Liver (tissue), 9 donors: Measurements from ENCODE around the gene ARHGEF16. TPM values are rescaled to one million over a fixed set of nuclear protein-coding genes. Genes with fewer than 3 reads are reported as not detected.

Source experiments
- DNase-seq: peaks from one replicate; pipeline ENCODE4 v3.0.0-alpha.2; 2017; ENCODE audit warnings: low spot score
- H3K27ac ChIP-seq, 2 donors: one replicate each; pipeline ENCODE4 v1.7.0; 2013; ENCODE audit warnings: inconsistent platforms in 2 of 2, low read length in 2 of 2, control low read depth in 1 of 2, low read depth in 1 of 2, mild to moderate bottlenecking in 1 of 2
- H3K27me3 ChIP-seq, 4 donors: one replicate each; pipeline versions ENCODE4 v1.6.1 to v1.7.0; 2013; ENCODE audit warnings: low read length in 3 of 4, inconsistent platforms in 1 of 4, mild to moderate bottlenecking in 1 of 4, moderate library complexity in 1 of 4; ENCODE audit not compliant: control insufficient read depth in 4 of 4, insufficient read depth in 4 of 4
- H3K36me3 ChIP-seq, 4 donors: one replicate each; pipeline versions ENCODE4 v1.6.1 to v1.7.0; 2013; ENCODE audit warnings: low read length in 3 of 4, mild to moderate bottlenecking in 3 of 4, low read depth in 1 of 4, moderate library complexity in 1 of 4; ENCODE audit not compliant: control insufficient read depth in 4 of 4, insufficient read depth in 3 of 4
- H3K4me1 ChIP-seq, 4 donors: one replicate each; pipeline versions ENCODE4 v1.6.1 to v1.7.0; 2013; ENCODE audit warnings: low read length in 3 of 4, mild to moderate bottlenecking in 3 of 4, moderate library complexity in 1 of 4; ENCODE audit not compliant: control insufficient read depth in 4 of 4, insufficient read depth in 4 of 4
- H3K4me3 ChIP-seq, 3 donors: one replicate each; pipeline versions ENCODE4 v1.6.1 to v1.7.0; 2013; ENCODE audit warnings: low read length in 3 of 3, control low read depth in 1 of 3, low read depth in 1 of 3, mild to moderate bottlenecking in 1 of 3
- H3K9ac ChIP-seq, 2 donors: one replicate each; pipeline ENCODE4 v1.7.0; 2013; ENCODE audit warnings: low read length in 2 of 2, mild to moderate bottlenecking in 2 of 2, moderate library complexity in 2 of 2, control low read depth in 1 of 2, low read depth in 1 of 2
- H3K9me3 ChIP-seq, 4 donors: one replicate each; pipeline versions ENCODE4 v1.6.1 to v1.7.0; 2013; ENCODE audit warnings: low read length in 3 of 4; ENCODE audit not compliant: control insufficient read depth in 4 of 4
- CTCF ChIP-seq: fragments of 150-350 bp; IDR thresholded peaks from 2 replicates; pipeline ENCODE4 v1.5.1; 2017; ENCODE audit warnings: improper control_type of control experiment, low read depth, low read length; ENCODE audit not compliant: missing input control
- EGR1 ChIP-seq, 2 donors: IDR thresholded peaks; 2 replicates each; pipeline ENCODE4 v1.6.1; 2016 to 2018; ENCODE audit warnings: antibody characterized with exemption in 2 of 2, low read depth in 2 of 2
- FOXA1 ChIP-seq: IDR thresholded peaks from 2 replicates; pipeline ENCODE4 v1.6.1; 2016; ENCODE audit warnings: antibody characterized with exemption
- FOXA2 ChIP-seq: IDR thresholded peaks from 2 replicates; pipeline ENCODE4 v1.6.1; 2016; ENCODE audit warnings: antibody characterized with exemption
- HNF4A ChIP-seq, 2 donors: conservative IDR thresholded peaks; 2 replicates each; pipeline ENCODE4 v1.6.1; 2016; ENCODE audit warnings: antibody characterized with exemption in 2 of 2, mild to moderate bottlenecking in 2 of 2
- HNF4G ChIP-seq: IDR thresholded peaks from 2 replicates; pipeline ENCODE4 v1.6.1; 2016; ENCODE audit warnings: antibody characterized with exemption
- JUND ChIP-seq, 2 donors: IDR thresholded peaks; 2 replicates each; pipeline ENCODE4 v1.6.1; 2016; ENCODE audit warnings: antibody characterized with exemption in 2 of 2
- NR2F2 ChIP-seq: IDR thresholded peaks from 2 replicates; pipeline ENCODE4 v1.6.1; 2016; ENCODE audit warnings: antibody characterized with exemption
- RAD21 ChIP-seq, 2 donors: IDR thresholded peaks; 2 replicates each; pipeline ENCODE4 v1.6.1; 2016; ENCODE audit warnings: antibody characterized with exemption in 2 of 2, mild to moderate bottlenecking in 2 of 2
- RXRA ChIP-seq, 2 donors: IDR thresholded peaks; 2 replicates each; pipeline ENCODE4 v1.6.1; 2017 to 2018; ENCODE audit warnings: antibody characterized with exemption in 2 of 2, mild to moderate bottlenecking in 1 of 2
- SP1 ChIP-seq: IDR thresholded peaks from 2 replicates; pipeline ENCODE4 v1.6.1; 2018; ENCODE audit warnings: antibody characterized with exemption, mild to moderate bottlenecking
- TAF1 ChIP-seq: conservative IDR thresholded peaks from 2 replicates; pipeline ENCODE4 v1.6.1; 2016; ENCODE audit warnings: antibody characterized with exemption, mild to moderate bottlenecking
- YY1 ChIP-seq: IDR thresholded peaks from 2 replicates; pipeline ENCODE4 v1.6.1; 2016; ENCODE audit warnings: antibody characterized with exemption, mild to moderate bottlenecking
- ZBTB33 ChIP-seq: IDR thresholded peaks from 2 replicates; pipeline ENCODE4 v1.6.1; 2016; ENCODE audit warnings: antibody characterized with exemption
- WGBS: extraction: QIAGEN DNeasy Blood & Tissue Kit; methylation state at CpG from one replicate; pipeline ENCODE4 v1.1.7; 2013; 5-methylcytosine and 5-hydroxymethylcytosine counted together
- polyA plus RNA-seq, 2 donors: library from polyadenylated mRNA; stranded (reverse) in 1 of 2; unstranded in 1 of 2; fragments of 200-250 nt in 1 of 2; fragments of >200 nt in 1 of 2; fragmentation: Nextera tagmentation in 1 of 2; extraction: Ambion mirVana in 1 of 2; gene quantifications; one replicate each; pipeline versions ENCODE4 v1.2.1 to v1.2.3, GENCODE V29; 2013 to 2015
- total RNA-seq, 2 donors: library from RNA; depleted of rRNA; stranded (reverse); fragments of >200 nt; gene quantifications; one replicate each; pipeline ENCODE4 v1.2.3, GENCODE V29; 2014
- TF ChIP-seq, protein P1 (sequence below): IDR thresholded peaks from 2 replicates; pipeline ENCODE4 v1.6.1; 2016; ENCODE audit warnings: antibody characterized with exemption
- donor health status: healthy.
- donor health status: healthy.
- donor health status: healthy.
- donor health status: healthy.
- donor health status: healthy.

Gene ARHGEF16
- total and polyA plus RNA-seq, 4 donors: 0.65 to 5.6 (median 2.8) TPM

GRCh38 chr1:3503525-3503886 is 49.0 kb downstream of the ARHGEF16 start:
- H3K9ac ChIP-seq: no peak overlapping the region
- H3K4me1 ChIP-seq: peaks cover 0 to 2% (median 0%) of the 10 kb centered on the region in 4 donors
- no peaks in the 10 kb centered on the region for H3K36me3 ChIP-seq
- WGBS: 91% methylated on average over 8 of the region's 8 CpGs
- no peak overlapping the region for H3K27ac ChIP-seq
- TF ChIP-seq FOXA1: no peak
- TF ChIP-seq EGR1 (IDR thresholded peaks at IDR 0.05; ENCODE audit: low read depth in 2 of 2): no peak
- TF ChIP-seq YY1: no peak
- TF ChIP-seq RAD21 (IDR thresholded peaks at IDR 0.05): no peak
- no peak for TF ChIP-seq CTCF
- TF ChIP-seq ZBTB33: no peak
- no peak for TF ChIP-seq TAF1
- TF ChIP-seq, protein P1, sequence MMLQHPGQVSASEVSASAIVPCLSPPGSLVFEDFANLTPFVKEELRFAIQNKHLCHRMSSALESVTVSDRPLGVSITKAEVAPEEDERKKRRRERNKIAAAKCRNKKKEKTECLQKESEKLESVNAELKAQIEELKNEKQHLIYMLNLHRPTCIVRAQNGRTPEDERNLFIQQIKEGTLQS: no peak
- TF ChIP-seq SP1: no peak
- TF ChIP-seq HNF4G: no peak
- TF ChIP-seq JUND (IDR thresholded peaks at IDR 0.05): no peak
- DNase-seq: no peak
- no peaks in the 10 kb centered on the region for H3K9me3 ChIP-seq
- no peaks in the 10 kb centered on the region for H3K27me3 ChIP-seq
- no peak overlapping the region for H3K4me3 ChIP-seq

DNA sequence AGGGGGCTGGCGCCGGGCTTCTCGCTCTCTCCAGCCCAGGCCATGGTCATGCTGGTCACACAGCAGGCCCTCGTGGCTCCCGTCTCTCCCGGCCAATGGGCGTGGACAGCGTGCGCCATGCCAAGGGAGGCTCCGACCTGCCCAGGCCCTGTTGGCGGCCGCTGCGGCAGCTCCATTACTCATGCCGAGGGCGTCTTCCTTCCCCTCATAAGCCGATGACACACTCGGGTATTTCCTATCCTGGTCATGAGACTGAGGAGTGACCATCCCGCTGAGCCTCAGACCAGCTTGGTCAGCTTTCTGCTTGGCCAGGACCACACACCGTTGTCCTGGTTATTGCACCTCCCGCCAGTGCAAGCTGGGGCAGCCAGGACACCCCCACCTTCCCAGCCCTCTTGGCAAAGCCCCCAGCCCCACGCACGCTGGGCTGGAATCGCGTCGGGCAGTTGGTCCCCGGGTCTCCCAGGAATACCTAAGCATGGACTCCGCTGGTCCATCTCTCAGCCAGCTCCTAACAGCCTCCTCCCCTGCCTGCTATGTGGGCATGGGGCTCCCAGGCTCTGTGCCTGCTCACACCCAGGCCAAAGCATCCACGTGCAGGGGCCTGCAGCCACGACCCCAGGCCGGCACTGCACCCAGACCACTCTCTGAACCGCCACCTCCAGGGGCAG is 49.8 kb downstream of the ARHGEF16 start:
- no peak for DNase-seq
- no peaks in the 10 kb centered on the region for H3K36me3 ChIP-seq
- 86% methylated on average over 31 of the region's 31 CpGs for WGBS
- H3K27ac ChIP-seq: no peak overlapping the region
- H3K4me1 ChIP-seq: peaks cover 0 to 2% (median 0%) of the 10 kb centered on the region in 4 donors
- no peaks in the 10 kb centered on the region for H3K27me3 ChIP-seq
- H3K9me3 ChIP-seq: no peaks in the 10 kb centered on the region
- no peak overlapping the region for H3K9ac ChIP-seq
- TF ChIP-seq SP1 (no peak), NR2F2 (no peak)
- no peak overlapping the region for H3K4me3 ChIP-seq

DNA sequence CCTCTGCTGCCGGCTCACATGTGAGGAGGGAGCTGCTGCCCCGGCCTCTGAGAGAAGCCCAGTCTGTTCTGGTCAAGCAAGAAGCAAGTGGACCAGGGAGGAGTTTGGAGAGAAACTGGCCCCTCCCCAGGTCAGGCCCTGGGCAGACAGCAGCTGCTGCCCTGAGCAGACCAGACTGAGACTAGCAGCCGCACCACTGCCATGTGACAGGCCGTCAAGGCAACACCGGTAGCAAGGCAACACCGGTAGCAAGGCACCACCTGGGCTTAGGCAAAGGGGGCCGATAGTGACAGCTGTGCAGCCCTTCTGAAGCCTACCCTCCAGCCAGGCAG is 50.3 kb downstream of the ARHGEF16 start:
- no peak for DNase-seq
- Histone ChIP-seq H3K4me1 (peaks cover 0 to 2% (median 0%) of the 10 kb centered on the region in 4 donors), H3K4me3 (no peak overlapping the region), H3K9me3 (no peaks in the 10 kb centered on the region), H3K27me3 (no peaks in the 10 kb centered on the region), H3K36me3 (no peaks in the 10 kb centered on the region), H3K9ac (no peak overlapping the region), H3K27ac (no peak overlapping the region)
- TF ChIP-seq RXRA (IDR thresholded peaks at IDR 0.05): no peak
- TF ChIP-seq TAF1: no peak
- no peak for TF ChIP-seq FOXA2
- TF ChIP-seq NR2F2: no peak
- TF ChIP-seq HNF4G: no peak
- no peak for TF ChIP-seq SP1
- no peak for TF ChIP-seq ZBTB33
- TF ChIP-seq, protein P1: no peak
- no peak for TF ChIP-seq HNF4A (conservative IDR thresholded peaks at IDR 0.05)
- no peak for TF ChIP-seq FOXA1
- no peak for TF ChIP-seq EGR1 (IDR thresholded peaks at IDR 0.05; ENCODE audit: low read depth in 2 of 2)
- 85% methylated on average over 7 of the region's 7 CpGs for WGBS
